CD4-positive, alpha-beta T cell treated with Interleukin-2 at 100 ng/mL for 4 hours (primary cell): ENCODE results near the gene APAF1.

ENCODE experiments used
- DNase-seq: peaks from one replicate; pipeline ENCODE4 v3.0.0-alpha.2; 2020; ENCODE audit warnings: low spot score

APAF1 gene

GRCh38 chr12:98660521-98660920 is 15.4 kb downstream of the APAF1 start:
- no peak for DNase-seq

- no peak for DNase-seq
Observed at GRCh38 chr12:98669751-98670150, 24.7 kb downstream of the APAF1 start.

- no peak for DNase-seq
Observed at GRCh38 chr12:98671459-98671858, 26.4 kb downstream of the APAF1 start.

- DNase-seq = no peak
Observed at GRCh38 chr12:98674841-98675240, 29.8 kb downstream of the APAF1 start.

- no peak for DNase-seq
Observed at GRCh38 chr12:98678236-98678945, 33.3 kb downstream of the APAF1 start.

- no peak for DNase-seq
Observed at GRCh38 chr12:98678946-98679610, 34.0 kb downstream of the APAF1 start.

GRCh38 chr12:98679611-98680005 is 34.5 kb downstream of the APAF1 start:
- no peak for DNase-seq

GRCh38 chr12:98684199-98684598 is 39.1 kb downstream of the APAF1 start:
- no peak for DNase-seq

- no peak for DNase-seq
Observed at GRCh38 chr12:98686603-98687002, 41.5 kb downstream of the APAF1 start.

GRCh38 chr12:98691351-98691750 is 46.3 kb downstream of the APAF1 start:
- no peak for DNase-seq

GRCh38 chr12:98696036-98696646 is 51.1 kb downstream of the APAF1 start:
- DNase-seq = no peak

- no peak for DNase-seq
Observed at GRCh38 chr12:98697209-98697608, 52.1 kb downstream of the APAF1 start.

GRCh38 chr12:98698603-98699463 is 53.7 kb downstream of the APAF1 start:
- DNase-seq = peak; percentile 43

- DNase-seq = no peak
Observed at GRCh38 chr12:98699586-98699985, 54.5 kb downstream of the APAF1 start.

GRCh38 chr12:98701166-98701565 is 56.1 kb downstream of the APAF1 start:
- no peak for DNase-seq

- no peak for DNase-seq
Observed at GRCh38 chr12:98709022-98709421, 63.9 kb downstream of the APAF1 start.

- DNase-seq = no peak
Observed at GRCh38 chr12:98714426-98714825, 69.3 kb downstream of the APAF1 start.

- no peak for DNase-seq
Observed at GRCh38 chr12:98719515-98720504, 74.7 kb downstream of the APAF1 start.

GRCh38 chr12:98721204-98721702 is 76.2 kb downstream of the APAF1 start:
- DNase-seq = no peak

GRCh38 chr12:98724384-98725155 is 79.5 kb downstream of the APAF1 start:
- DNase-seq = no peak
